MCF 10A (cell line): ENCODE results near the gene SGTA. TPM values are rescaled to one million over a fixed set of nuclear protein-coding genes. Genes with fewer than 3 reads are reported as not detected.

ENCODE experiments used
- BruUV-seq: library from RNA; stranded (reverse); fragments of 400-500 nt; replicated peaks from 2 replicates; lab custom pipeline; 2021; lab: Mats Ljungman, UMichigan
- CTCF ChIA-PET: fragments of 300-600 bp; sonication (Branson Sonifier 250); formaldehyde crosslinking; extraction: SDS; loops from one replicate; lab custom pipeline; 2021; ENCODE audit warnings: antibody characterized with exemption, inconsistent platforms; lab: Yijun Ruan, JAX
- POLR2A ChIA-PET: fragments of 300-600, 350-650 bp; sonication (Branson Sonifier 250); formaldehyde crosslinking; extraction: SDS; loops from one replicate; lab custom pipeline; 2020; ENCODE audit warnings: antibody characterized with exemption, inconsistent platforms; lab: Yijun Ruan, JAX
- DNase-seq: peaks from one replicate; pipeline ENCODE4 v3.0.0-alpha.2; 2018; ENCODE audit not compliant: unreplicated experiment
- H3K27ac Mint-ChIP-seq: one replicate; pipeline ENCODE4 v1.8.0; 2022; ENCODE audit warnings: mild to moderate bottlenecking, low read depth, mixed read lengths; ENCODE audit not compliant: unreplicated experiment
- H3K27me3 Mint-ChIP-seq: one replicate; pipeline ENCODE4 v1.8.0; 2022; ENCODE audit warnings: mixed read lengths; ENCODE audit not compliant: insufficient read depth, unreplicated experiment
- H3K36me3 Mint-ChIP-seq: one replicate; pipeline ENCODE4 v1.8.0; 2022; ENCODE audit warnings: mild to moderate bottlenecking, moderate library complexity, mixed read lengths; ENCODE audit not compliant: insufficient read depth, unreplicated experiment
- H3K4me1 Mint-ChIP-seq: one replicate; pipeline ENCODE4 v1.8.0; 2022; ENCODE audit warnings: mixed read lengths; ENCODE audit not compliant: insufficient read depth, unreplicated experiment
- H3K4me3 Mint-ChIP-seq: one replicate; pipeline ENCODE4 v1.8.0; 2022; ENCODE audit warnings: mild to moderate bottlenecking, moderate library complexity, mixed read lengths; ENCODE audit not compliant: unreplicated experiment
- H3K9me3 Mint-ChIP-seq: one replicate; pipeline ENCODE4 v1.8.0; 2022; ENCODE audit warnings: mixed read lengths; ENCODE audit not compliant: unreplicated experiment
- intact Hi-C: fragments of 100-400 bp; cut with micrococcal nuclease; formaldehyde crosslinking; loops from 2 replicates; pipeline ENCODE4 v1.14.1; 2022
- total RNA-seq: library from RNA; stranded (reverse); gene quantifications from 2 replicates; pipeline ENCODE4 v1.2.3, GENCODE V29; 2022
- TF ChIP-seq, protein P1 (sequence below): fragments of 200-600 bp; IDR thresholded peaks from one replicate; pipeline ENCODE4 v1.8.0; 2022; ENCODE audit warnings: antibody characterized with exemption, mild to moderate bottlenecking; ENCODE audit not compliant: unreplicated experiment

SGTA gene
- total RNA-seq, 1 experiment from 2014 or later, result 66.6 TPM

DNA sequence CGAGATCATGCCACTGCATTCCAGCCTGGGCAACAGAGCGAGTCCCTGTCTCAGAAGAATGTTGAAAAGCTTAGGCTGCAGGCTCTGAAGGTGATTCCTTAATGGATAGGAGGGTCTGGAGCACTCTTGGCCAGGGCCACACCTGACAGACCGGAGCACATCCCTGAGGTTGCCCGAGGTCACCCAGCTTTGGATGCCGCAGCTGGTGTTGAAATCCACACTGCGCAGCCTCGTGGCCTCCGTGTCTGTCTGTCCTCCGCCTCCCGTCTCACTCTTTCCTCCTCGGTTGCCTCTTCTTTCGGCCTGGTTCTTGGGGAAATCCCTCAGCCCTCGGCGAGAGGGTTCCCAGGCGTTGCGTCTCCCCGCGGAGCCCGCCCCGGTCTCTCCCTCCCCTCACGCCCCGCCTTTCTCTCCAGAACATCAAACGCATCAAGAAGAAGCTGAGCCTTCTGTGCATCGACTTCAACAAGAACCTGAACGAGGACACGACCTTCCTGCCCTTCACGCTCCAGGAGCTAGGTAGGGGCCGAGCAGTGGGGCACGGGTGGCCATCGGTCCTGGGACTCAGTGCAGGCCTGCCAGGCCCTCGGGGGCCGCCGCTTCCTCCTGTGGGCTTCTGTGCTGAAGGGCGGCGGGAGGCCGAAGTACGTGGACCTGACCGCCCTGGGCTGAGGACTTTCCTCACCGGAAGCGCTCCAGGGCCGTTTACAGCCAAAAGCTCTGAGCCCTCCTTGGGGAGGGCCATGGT lies 16.4 kb upstream of the SGTA start:
- no peak for DNase-seq
- H3K36me3 Mint-ChIP-seq, result peaks cover 46% of the 10 kb centered on the region
- H3K4me3 Mint-ChIP-seq, result no peak overlapping the region
- no peak overlapping the region for H3K27ac Mint-ChIP-seq
- ChIA-PET POLR2A (no interaction called here), CTCF (interaction anchor here (0.6 kb wide), 1 partner anchor 9 kb away, joined by 3 read pairs; no protein-coding TSS in a partner anchor)
- no peaks in the 10 kb centered on the region for H3K9me3 Mint-ChIP-seq
- no peaks in the 10 kb centered on the region for H3K4me1 Mint-ChIP-seq
- TF ChIP-seq, protein P1, sequence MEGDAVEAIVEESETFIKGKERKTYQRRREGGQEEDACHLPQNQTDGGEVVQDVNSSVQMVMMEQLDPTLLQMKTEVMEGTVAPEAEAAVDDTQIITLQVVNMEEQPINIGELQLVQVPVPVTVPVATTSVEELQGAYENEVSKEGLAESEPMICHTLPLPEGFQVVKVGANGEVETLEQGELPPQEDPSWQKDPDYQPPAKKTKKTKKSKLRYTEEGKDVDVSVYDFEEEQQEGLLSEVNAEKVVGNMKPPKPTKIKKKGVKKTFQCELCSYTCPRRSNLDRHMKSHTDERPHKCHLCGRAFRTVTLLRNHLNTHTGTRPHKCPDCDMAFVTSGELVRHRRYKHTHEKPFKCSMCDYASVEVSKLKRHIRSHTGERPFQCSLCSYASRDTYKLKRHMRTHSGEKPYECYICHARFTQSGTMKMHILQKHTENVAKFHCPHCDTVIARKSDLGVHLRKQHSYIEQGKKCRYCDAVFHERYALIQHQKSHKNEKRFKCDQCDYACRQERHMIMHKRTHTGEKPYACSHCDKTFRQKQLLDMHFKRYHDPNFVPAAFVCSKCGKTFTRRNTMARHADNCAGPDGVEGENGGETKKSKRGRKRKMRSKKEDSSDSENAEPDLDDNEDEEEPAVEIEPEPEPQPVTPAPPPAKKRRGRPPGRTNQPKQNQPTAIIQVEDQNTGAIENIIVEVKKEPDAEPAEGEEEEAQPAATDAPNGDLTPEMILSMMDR, result no peak
- BruUV-seq, result no TSS peak
- intact Hi-C loops, result no loop called here
- no peaks in the 10 kb centered on the region for H3K27me3 Mint-ChIP-seq

DNA sequence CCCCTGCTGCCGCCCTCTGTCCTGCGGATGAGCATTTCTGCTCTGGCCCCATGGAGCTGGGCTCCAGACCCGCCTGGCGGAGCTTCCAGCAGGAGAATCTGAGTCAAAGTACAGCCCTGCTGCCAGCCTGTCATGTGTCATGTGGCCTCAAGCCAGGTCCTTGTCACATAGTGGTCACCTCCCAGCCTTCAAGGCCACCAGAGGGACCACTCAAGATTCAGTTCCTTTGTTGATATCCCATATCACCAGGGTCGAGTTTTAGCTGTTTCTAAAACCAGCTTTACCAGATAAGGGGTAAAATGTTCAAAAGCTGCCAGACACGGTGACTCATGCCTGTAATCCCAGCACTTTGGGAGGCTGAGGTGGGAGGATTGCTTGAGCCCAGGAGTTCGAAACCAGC lies 15.7 kb upstream of the SGTA start:
- DNase-seq, result no peak
- no peaks in the 10 kb centered on the region for H3K9me3 Mint-ChIP-seq
- intact Hi-C loops, result no loop called here
- CTCF ChIA-PET, result no interaction called here
- H3K27me3 Mint-ChIP-seq, result no peaks in the 10 kb centered on the region
- TF ChIP-seq, protein P1, result no peak
- no TSS peak for BruUV-seq
- H3K4me3 Mint-ChIP-seq, result no peak overlapping the region
- no peak overlapping the region for H3K27ac Mint-ChIP-seq
- peaks cover 44% of the 10 kb centered on the region for H3K36me3 Mint-ChIP-seq
- POLR2A ChIA-PET, result no interaction called here
- H3K4me1 Mint-ChIP-seq, result no peaks in the 10 kb centered on the region

DNA sequence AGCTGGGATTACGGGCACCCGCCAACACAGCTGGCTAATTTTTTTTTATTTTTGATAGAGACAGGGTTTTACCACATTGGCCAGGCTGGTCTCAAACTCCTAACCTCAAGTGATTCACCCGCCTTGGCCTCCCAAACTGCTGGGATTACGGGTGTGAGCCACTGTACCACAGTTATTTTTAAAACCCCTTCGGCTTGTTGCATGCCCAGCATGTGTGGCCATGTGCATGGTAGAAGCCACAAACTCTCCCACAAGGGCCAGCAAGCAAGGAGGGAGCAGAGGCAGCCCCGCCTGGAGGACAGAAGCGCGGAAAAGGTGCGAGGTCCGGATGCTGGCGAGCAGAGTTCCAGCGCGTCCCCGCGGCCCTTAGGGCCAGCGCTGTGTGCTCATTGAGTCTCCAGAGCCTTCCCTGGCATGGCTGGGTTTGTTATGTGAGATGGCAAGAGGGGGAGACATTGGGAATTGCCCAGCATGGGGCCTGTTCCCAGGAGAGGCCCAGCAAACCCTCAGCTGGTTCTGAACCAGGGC lies 15.1 kb upstream of the SGTA start:
- DNase-seq, result no peak
- Mint-ChIP-seq H3K27me3 (no peaks in the 10 kb centered on the region), H3K4me3 (no peak overlapping the region), H3K4me1 (no peaks in the 10 kb centered on the region), H3K36me3 (peaks cover 42% of the 10 kb centered on the region), H3K27ac (no peak overlapping the region), H3K9me3 (no peaks in the 10 kb centered on the region)
- CTCF ChIA-PET, result no interaction called here
- POLR2A ChIA-PET, result no interaction called here
- TF ChIP-seq, protein P1, result no peak
- no TSS peak for BruUV-seq
- intact Hi-C loops, result no loop called here

DNA sequence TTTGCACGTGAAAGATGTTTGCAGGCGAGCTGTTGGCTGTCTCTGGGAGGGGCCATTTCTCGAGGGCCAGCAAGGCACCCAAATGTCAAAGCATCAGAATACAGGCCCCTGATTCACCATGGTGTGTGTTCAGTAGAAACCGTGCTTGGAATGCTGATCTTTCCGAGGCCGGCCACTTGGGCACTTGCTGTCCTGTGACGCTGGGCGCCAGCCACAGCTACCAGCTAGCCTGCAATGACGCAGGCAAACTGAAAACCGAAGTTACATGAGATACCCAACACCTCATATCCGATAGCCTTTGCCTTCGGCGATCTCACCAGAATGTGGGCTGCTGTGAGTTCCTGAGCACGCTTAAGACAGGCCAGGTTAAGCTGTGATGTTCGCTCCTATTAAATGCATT lies 14.2 kb upstream of the SGTA start:
- no peak overlapping the region for H3K4me3 Mint-ChIP-seq
- intact Hi-C loops, result no loop called here
- no peaks in the 10 kb centered on the region for H3K9me3 Mint-ChIP-seq
- DNase-seq, result no peak
- ChIA-PET CTCF (interaction anchor here (0.5 to 0.6 kb wide), 2 partner anchors 74 to 160 kb away, joined by 3 read pairs; no protein-coding TSS in a partner anchor), POLR2A (no interaction called here)
- no TSS peak for BruUV-seq
- peaks cover 38% of the 10 kb centered on the region for H3K36me3 Mint-ChIP-seq
- H3K4me1 Mint-ChIP-seq, result no peaks in the 10 kb centered on the region
- TF ChIP-seq, protein P1, result no peak
- no peak overlapping the region for H3K27ac Mint-ChIP-seq
- H3K27me3 Mint-ChIP-seq, result no peaks in the 10 kb centered on the region
